HL-60/S4 (cell line): ENCODE data around the gene ENTPD5.
"Not testable (repeated sequence)": the region's sequence is repeated elsewhere in the genome, so short reads cannot be mapped to it uniquely, and the experiment has no call there.

Experiments used
- in situ Hi-C: fragments of 300-500 bp; cut with MboI; formaldehyde crosslinking; loops from 2 replicates; pipeline ENCODE4 v1.14.3; 2022; ENCODE audit warnings: low sequenced_read_pairs

ENTPD5 gene

GRCh38 chr14:74008843-74009499 lies 10.1 kb downstream of the ENTPD5 start:
- in situ Hi-C loops, result no loop called here

DNA sequence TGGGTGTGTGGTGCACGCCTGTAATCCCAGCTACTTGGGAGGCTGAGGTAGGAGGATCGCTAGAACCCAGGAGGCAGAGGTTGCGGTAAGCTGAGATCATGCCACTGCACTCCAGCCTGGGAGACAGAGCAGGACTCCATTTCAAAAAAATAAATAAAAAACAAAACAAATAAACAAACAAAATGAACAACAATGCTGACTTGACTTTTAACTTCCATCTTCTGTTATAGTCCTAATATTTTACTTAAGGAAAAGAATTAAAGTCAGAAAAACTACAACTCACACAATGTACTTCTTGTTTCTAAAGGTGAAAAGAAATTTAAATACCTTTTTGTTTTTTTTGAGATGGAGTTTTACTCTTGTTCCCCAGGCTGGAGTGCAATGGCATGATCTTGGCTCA lies 13.4 kb downstream of the ENTPD5 start:
- in situ Hi-C loops, result not testable (repeated sequence)

- in situ Hi-C loops, result no loop called here
These were observed 20.4 kb downstream of the ENTPD5 start for GRCh38 chr14:73998726-73999125.

DNA sequence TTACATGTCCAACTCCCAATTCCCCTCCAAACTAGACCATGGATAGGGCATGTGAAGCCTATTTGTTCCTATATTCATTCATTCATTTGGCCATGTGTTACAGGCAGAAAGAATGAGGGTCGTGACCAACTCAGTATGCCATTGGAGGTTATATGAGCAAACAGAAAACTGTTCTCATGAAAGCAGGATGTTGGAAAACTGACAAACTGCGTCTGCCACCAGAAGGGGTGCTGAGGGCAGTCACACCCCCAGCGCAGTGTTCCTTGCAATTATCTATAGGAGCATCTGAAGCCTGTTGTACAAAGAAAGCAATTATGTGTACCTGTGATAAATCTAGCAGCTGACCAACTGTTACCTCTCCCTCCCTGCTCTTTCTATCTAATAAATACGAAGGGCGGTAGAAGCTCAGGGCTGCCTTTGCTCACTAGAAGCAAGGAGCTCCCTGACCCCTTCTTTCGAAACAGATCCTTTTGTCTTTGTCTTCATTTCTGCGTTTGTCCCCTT lies 21.1 kb downstream of the ENTPD5 start:
- in situ Hi-C loops, result no loop called here

DNA sequence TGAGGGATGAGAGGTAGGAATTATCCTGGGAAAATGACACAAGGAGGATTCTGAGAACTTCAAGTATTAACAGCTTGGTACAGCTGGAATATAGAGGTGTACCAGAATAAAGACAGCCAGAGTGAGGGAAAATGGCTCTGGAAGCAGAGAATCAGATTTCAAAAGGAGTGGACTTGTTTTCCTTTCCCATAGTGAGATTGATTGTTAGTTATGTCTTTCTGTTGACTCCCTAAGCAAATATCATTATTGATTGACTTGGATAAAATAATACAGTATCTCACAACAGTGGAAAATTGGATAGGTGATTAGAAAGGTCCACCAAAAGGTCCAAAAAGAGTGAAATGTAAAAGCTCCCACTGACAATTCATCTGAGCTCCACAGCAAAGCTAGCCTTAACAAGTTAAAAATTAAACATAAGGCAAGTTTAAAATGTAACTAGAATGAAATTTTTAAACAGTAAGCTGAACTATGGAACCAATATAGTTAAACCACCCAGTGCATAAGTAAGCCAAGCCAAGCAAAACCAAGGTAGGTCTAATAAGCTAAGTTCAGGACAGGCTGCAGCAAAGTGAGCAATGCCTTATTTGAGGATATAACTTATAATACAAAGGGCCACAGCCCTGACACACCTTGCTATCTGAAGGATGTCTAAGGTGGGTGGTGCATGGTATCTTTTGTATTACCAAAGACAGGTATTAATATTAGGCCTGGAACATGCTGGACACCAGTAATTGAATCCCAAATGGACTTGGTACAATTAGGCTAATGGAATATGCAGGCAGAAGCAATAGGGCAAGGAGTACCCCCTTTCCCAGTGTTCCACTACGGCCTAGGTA lies 21.8 kb downstream of the ENTPD5 start:
- in situ Hi-C loops, result no loop called here

DNA sequence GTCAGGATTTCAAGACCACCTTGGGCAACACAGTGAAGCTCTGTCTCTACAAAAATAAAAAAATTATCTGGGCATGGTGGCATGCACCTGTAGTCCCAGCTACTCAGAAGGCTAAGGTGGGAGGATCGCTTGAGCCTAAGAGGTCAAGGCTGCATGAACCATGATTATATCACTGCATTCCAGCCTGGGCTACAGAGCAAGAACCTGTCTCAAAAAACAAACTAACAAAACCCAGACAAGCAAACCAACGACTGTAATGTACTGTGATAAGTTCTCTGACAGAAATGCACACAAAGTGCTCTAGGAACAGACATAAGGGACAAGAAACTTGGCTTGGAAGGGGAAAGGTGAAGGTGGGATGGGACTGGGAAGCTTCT lies 22.4 kb downstream of the ENTPD5 start:
- in situ Hi-C loops, result no loop called here

GRCh38 chr14:73995977-73996378 lies 23.1 kb downstream of the ENTPD5 start:
- in situ Hi-C loops, result no loop called here

DNA sequence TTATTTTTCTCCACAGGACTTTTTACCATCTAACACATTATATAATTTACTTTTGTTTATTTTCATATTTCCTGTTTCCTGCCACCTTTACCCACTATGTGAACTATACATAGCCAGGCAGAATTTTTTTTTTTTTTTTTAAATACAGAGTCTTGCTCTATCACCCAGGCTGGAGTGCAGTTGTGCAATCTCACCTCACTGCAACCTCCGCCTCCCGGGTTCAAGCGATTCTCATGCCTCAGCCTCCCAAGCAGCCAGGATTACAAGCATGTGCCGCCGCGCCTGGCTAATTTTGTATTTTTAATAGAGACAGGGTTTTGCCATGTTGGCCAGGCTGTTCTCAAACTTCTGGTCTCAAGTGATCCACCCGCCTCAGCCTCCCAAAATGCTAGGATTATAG lies 24.2 kb downstream of the ENTPD5 start:
- in situ Hi-C loops, result not testable (repeated sequence)

GRCh38 chr14:73991092-73991491 lies 28.0 kb downstream of the ENTPD5 start:
- in situ Hi-C loops, result no loop called here

GRCh38 chr14:73988656-73989055 lies 30.4 kb downstream of the ENTPD5 start:
- in situ Hi-C loops, result not testable (repeated sequence)

- in situ Hi-C loops, result no loop called here
These were observed 31.0 kb downstream of the ENTPD5 start for GRCh38 chr14:73988065-73988464.

- in situ Hi-C loops, result no loop called here
These were observed 41.2 kb downstream of the ENTPD5 start for GRCh38 chr14:73977896-73978295.

- in situ Hi-C loops, result no loop called here
These were observed 43.0 kb downstream of the ENTPD5 start for GRCh38 chr14:73976125-73976524.

DNA sequence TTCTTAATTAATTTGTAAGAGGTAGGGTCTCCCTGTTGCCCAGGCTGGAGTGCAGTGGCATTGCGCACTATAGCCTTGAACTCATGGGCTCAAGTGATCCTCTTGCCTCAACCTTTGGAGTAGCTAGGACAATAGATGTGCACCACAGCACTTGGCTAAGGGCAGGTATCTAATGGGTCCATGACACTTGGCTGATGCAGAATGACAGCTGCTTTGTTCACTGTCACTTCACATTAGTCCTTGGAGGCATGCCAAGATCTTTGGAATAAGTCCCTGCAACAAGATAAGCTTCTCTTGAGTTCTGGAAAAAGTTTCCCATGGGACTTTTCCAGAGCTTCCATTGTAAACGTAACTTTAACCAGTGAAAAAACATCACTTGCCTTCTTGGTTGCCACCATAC lies 45.6 kb downstream of the ENTPD5 start:
- in situ Hi-C loops, result no loop called here

DNA sequence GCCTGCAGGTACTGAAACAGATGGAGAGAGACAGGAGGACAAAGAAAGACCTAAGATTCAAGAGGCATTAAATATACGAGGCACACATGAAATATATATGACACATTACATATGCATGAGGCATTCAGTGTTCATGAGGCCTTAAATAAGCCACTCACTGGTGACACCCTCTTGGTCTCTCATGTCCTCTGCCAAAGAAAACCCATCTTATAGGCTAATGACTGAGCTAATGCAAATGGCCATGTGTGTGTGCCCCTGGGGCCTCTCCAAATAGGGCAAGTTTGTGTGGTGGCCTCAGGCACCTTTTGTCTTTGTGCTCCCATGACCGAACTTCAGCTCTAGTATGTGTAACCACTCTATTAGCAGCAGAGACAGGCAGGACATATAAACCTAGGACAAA lies 50.2 kb downstream of the ENTPD5 start:
- in situ Hi-C loops, result no loop called here

- in situ Hi-C loops, result no loop called here
These were observed 53.9 kb downstream of the ENTPD5 start for GRCh38 chr14:73965216-73965615.

- in situ Hi-C loops, result no loop called here
These were observed 57.9 kb downstream of the ENTPD5 start for GRCh38 chr14:73961192-73961591.

DNA sequence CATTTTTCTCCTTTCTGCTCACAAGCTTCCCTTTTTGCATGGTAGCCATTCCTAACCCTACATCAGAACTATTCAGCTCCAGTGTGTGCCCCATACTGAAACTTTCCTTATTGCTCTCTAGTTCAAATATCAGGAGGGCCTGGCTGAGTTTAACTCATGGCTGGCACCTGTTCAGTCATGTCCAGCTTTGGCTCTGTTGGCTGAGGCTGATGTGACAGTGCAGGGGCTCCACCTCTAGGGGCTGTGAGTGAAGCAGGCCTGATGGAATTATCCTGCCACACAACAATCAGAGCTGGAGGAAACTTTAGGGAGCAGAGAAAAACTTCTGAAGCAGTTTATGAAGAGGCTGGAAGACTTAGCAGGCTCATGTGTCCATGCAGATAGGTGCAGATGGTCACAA lies 60.5 kb downstream of the ENTPD5 start:
- in situ Hi-C loops, result no loop called here

GRCh38 chr14:73955674-73956073 lies 63.4 kb downstream of the ENTPD5 start:
- in situ Hi-C loops, result no loop called here

DNA sequence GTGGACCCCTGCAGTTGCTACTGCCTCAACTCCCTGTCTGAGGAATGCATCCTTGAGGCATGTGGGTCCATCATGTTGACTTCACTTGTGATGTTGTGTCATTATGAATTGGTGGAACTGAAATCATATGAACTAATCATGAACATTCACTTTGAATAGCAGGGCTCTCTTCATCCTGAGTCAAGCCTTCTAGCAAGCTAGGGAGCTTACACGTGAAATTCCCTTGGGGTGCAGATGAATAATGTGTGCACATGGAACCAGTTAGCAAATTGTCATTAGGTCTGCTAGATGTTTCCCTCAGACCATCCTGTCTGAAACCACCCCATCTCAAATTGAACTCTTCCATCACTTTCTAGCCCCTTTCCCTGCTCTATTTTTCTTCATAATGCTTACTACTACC lies 65.4 kb downstream of the ENTPD5 start:
- in situ Hi-C loops, result no loop called here

DNA sequence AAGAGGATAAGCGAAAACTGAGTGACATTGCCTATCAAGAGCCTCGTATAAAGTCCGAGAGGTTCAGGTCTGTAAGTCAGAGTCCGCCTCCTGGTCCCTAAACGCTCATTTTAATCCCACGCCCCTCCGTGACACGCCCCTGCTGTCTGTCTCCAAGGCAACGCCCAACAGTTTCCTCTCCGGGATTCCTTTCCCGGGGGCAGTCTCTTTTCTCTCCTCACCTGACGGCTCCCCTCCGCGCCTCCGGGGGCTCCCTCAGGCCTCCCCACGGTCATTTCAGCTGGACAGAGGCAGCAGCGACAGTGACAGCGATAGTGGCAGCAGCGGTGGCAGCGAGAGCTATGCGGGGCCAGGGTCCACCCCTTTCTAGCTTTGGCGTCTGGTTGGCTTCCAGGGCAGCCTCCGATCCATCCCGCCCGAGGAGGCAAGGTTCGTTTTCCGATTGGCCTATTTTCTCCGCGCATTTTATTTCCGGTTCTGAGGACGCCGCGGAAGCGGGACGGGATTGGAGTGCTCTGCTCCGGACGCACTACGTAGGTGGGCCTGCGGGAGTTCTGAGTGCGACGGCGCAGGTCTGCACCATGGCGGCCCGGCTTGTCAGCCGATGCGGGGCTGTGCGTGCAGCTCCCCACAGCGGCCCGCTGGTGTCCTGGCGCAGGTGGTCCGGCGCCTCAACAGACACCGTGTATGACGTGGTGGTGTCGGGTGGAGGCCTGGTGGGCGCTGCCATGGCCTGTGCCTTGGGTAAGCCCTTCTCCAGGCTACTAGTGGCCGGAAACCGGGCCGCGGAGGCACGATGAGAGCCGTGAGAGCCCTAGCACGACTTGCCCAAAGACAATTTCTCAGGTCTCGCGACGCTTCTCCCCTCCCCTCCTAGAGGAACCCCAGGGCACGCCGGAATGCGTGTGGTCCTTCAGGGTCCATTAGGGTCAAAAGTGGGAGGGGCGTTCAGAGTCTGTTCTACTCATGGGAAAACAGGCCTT lies 69.0 kb downstream of the ENTPD5 start, which contains the start of the genes COQ6 and FAM161B:
COQ6 (plus strand) TSS at position 551 of the 983 bp plus-strand sequence; CDS start at position 582, 31 bp downstream.
FAM161B (minus strand) TSS at position 343 of the 983 bp plus-strand sequence; CDS start at position 275, 68 bp downstream.
- in situ Hi-C loops, result no loop called here
